Measurements from ENCODE around the gene CACNB1. TPM values are rescaled to one million over a fixed set of nuclear protein-coding genes. Genes with fewer than 3 reads are reported as not detected.
A peak's percentile ranks its signal among the peaks of the same experiment; 100 is the strongest.

CACNB1 gene
- total and polyA plus RNA-seq, 2 experiments from 2014 or later, result 6.6 to 7.1 TPM

- Histone ChIP-seq H3K9me3 (ENCODE audit: low read depth) (no peaks in the 10 kb centered on the region), H2AFZ (no peak overlapping the region), H3K27ac (peak overlapping the region; percentile 89), H3F3A (ENCODE audit: insufficient read depth) (peaks cover 63% of the 10 kb centered on the region), H3K4me3 (peak overlapping the region; percentile 86), H3K79me2 (ENCODE audit: insufficient read depth) (peaks cover 35% of the 10 kb centered on the region), H4K20me1 (ENCODE audit: insufficient read depth) (no peaks in the 10 kb centered on the region; the same call in 1 of the 2 replicates), H3K27me3 (replicated peaks; ENCODE audit: insufficient read depth) (no peaks in the 10 kb centered on the region), H3K9ac (peak overlapping the region; percentile 94), H3K36me3 (ENCODE audit: low read depth) (peaks cover 35% of the 10 kb centered on the region), H3K9me2 (ENCODE audit: insufficient read depth) (no peaks in the 10 kb centered on the region), H3K4me2 (ENCODE audit: unreplicated experiment) (peak overlapping the region; percentile 97), H3K4me1 (ENCODE audit: insufficient read depth) (peaks cover 14% of the 10 kb centered on the region)
- no peak for DNase-seq
- in situ Hi-C loops (cut with MboI), result no loop called here
- 45 to 51% methylated on average over 11 of the region's 11 CpGs for WGBS, 2 experiments (ENCODE audit: low coverage in 1 of 2, low lambda C conversion rate in 2 of 2, missing lambda C conversion rate in 2 of 2)
- no peak for TF ChIP-seq EZH2 (IDR thresholded peaks at IDR 0.05; ENCODE audit: insufficient read depth, poor library complexity, severe bottlenecking)
- TF ChIP-seq EZH2phosphoT487 (IDR thresholded peaks at IDR 0.05; ENCODE audit: insufficient read depth, low read depth), result no peak
These were observed 3.6 kb upstream of the CACNB1 start for GRCh38 chr17:39200957-39201510.

DNA sequence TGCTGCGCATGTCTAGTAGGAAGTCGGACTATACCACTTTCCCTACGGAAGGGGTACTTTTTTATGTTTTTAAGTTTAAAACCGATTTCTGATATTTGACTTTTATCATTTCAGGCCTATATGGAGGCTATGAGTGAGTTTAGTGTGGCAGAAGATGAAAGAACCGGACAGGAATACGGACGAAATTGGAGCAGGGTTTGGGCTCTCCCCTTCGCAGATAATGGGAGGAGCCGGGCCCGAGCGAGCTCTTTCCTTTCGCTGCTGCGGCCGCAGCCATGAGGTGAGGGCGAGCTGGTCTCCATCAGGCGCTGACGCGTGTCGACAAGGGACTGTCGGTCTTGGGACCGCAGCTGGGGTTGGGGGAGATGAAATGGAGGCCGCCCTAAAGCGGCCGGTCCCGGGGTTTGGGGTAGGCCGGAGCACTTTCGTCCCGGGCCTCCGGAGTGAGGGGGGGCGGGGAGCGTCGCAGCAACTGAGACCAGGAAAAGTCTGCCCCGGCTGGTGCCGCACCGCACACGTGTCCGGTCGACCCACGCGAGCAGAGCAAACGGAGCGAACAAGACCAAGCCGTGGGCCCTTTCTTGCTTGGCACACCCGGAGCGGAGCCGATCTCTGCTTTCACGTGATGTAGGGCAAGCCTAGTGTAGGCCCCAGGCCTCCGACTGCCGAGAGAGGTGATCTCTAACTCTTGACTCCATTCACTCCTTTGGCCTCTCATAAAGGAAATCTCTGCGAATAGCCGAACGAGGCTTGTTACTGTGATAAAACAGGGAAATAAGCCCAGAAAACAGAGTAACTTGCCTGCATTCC, 2.8 kb upstream of the CACNB1 start, which contains the start of gene RPL19:
RPL19 (plus strand) TSS at position 214 of the 810 bp plus-strand sequence; CDS start at position 276, 62 bp downstream.
- no peak for TF ChIP-seq EZH2 (IDR thresholded peaks at IDR 0.05; ENCODE audit: insufficient read depth, poor library complexity, severe bottlenecking)
- TF ChIP-seq EZH2phosphoT487 (IDR thresholded peaks at IDR 0.05; ENCODE audit: insufficient read depth, low read depth), result no peak
- peak within 1 kb of the TSS; percentile 85 for H2AFZ ChIP-seq
- peak within 1 kb of the TSS; percentile 94 for H3K9ac ChIP-seq
- no peaks in the 10 kb centered on the region for H3K9me3 ChIP-seq (ENCODE audit: low read depth)
- peaks cover 22% of the 10 kb centered on the region for H3K4me1 ChIP-seq (ENCODE audit: insufficient read depth)
- peak; percentile 84 for DNase-seq
- WGBS, 2 experiments (ENCODE audit: low coverage in 1 of 2, low lambda C conversion rate in 2 of 2, missing lambda C conversion rate in 2 of 2), result 1 to 2% methylated on average over 44 to 52 of the region's 52 CpGs
- peak within 1 kb of the TSS; percentile 89 for H3K27ac ChIP-seq
- H3K4me2 ChIP-seq (ENCODE audit: unreplicated experiment), result peak within 1 kb of the TSS; percentile 97
- peaks cover 63% of the 10 kb centered on the region for H3F3A ChIP-seq (ENCODE audit: insufficient read depth)
- H3K4me3 ChIP-seq, result peak within 1 kb of the TSS; percentile 86
- no peaks in the 10 kb centered on the region for H3K9me2 ChIP-seq (ENCODE audit: insufficient read depth)
- in situ Hi-C loops (cut with MboI), result no loop called here
- peaks cover 35% of the 10 kb centered on the region for H3K36me3 ChIP-seq (ENCODE audit: low read depth)
- no peaks in the 10 kb centered on the region; the same call in 1 of the 2 replicates for H4K20me1 ChIP-seq (ENCODE audit: insufficient read depth)
- H3K27me3 ChIP-seq (replicated peaks; ENCODE audit: insufficient read depth), result no peaks in the 10 kb centered on the region
- H3K79me2 ChIP-seq (ENCODE audit: insufficient read depth), result peaks cover 42% of the 10 kb centered on the region

DNA sequence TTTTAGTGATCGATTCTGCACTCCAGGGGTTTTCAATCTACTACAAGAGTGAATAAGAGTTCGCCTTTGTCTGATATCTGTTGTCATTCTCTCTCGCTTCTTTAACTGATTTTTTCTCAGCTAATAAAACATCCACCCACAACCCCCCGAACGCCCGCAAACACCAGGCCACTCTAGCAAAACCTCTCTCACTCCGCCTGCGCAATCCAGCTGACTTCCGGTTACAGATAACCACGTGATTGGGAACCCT, 2.3 kb upstream of the CACNB1 start:
- H3K9ac ChIP-seq, result peak overlapping the region; percentile 94
- H2AFZ ChIP-seq, result peak overlapping the region; percentile 85
- H3K79me2 ChIP-seq (ENCODE audit: insufficient read depth), result peaks cover 46% of the 10 kb centered on the region

GRCh38 chr17:39198186-39198566, 707 bp upstream of the CACNB1 start:
- Histone ChIP-seq H3K27me3 (replicated peaks; ENCODE audit: insufficient read depth) (no peaks in the 10 kb centered on the region), H3K9ac (no peak overlapping the region), H3K4me1 (ENCODE audit: insufficient read depth) (peaks cover 35% of the 10 kb centered on the region), H3K4me2 (ENCODE audit: unreplicated experiment) (peak overlapping the region; percentile 83), H3K4me3 (peak overlapping the region; percentile 76; the same call in 1 of the 2 replicates), H3K9me2 (ENCODE audit: insufficient read depth) (no peaks in the 10 kb centered on the region), H3K27ac (peak overlapping the region; percentile 14; the same call in 1 of the 2 replicates), H3K9me3 (ENCODE audit: low read depth) (no peaks in the 10 kb centered on the region), H3F3A (ENCODE audit: insufficient read depth) (peaks cover 43% of the 10 kb centered on the region), H4K20me1 (ENCODE audit: insufficient read depth) (0 out of 2 replicates have a peak, but pooled peaks cover 4% of the 10 kb centered on the region), H2AFZ (peak overlapping the region; percentile 43), H3K79me2 (ENCODE audit: insufficient read depth) (peaks cover 58% of the 10 kb centered on the region), H3K36me3 (ENCODE audit: low read depth) (peaks cover 15% of the 10 kb centered on the region)
- no peak for TF ChIP-seq EZH2phosphoT487 (IDR thresholded peaks at IDR 0.05; ENCODE audit: insufficient read depth, low read depth)
- DNase-seq, result no peak
- in situ Hi-C loops (cut with MboI), result no loop called here
- 82 to 90% methylated on average over 4 of the region's 4 CpGs for WGBS, 2 experiments (ENCODE audit: low coverage in 1 of 2, low lambda C conversion rate in 2 of 2, missing lambda C conversion rate in 2 of 2)

More for the DNA sequence above, 2.3 kb upstream of the CACNB1 start:
- Histone ChIP-seq H3K4me2 (ENCODE audit: unreplicated experiment) (peak overlapping the region; percentile 97), H3K36me3 (ENCODE audit: low read depth) (peaks cover 30% of the 10 kb centered on the region), H3K4me3 (peak overlapping the region; percentile 86), H3K27ac (peak overlapping the region; percentile 89), H4K20me1 (ENCODE audit: insufficient read depth) (no peaks in the 10 kb centered on the region; the same call in 1 of the 2 replicates), H3F3A (ENCODE audit: insufficient read depth) (peaks cover 59% of the 10 kb centered on the region), H3K9me2 (ENCODE audit: insufficient read depth) (no peaks in the 10 kb centered on the region), H3K27me3 (replicated peaks; ENCODE audit: insufficient read depth) (no peaks in the 10 kb centered on the region), H3K9me3 (ENCODE audit: low read depth) (no peaks in the 10 kb centered on the region), H3K4me1 (ENCODE audit: insufficient read depth) (peaks cover 27% of the 10 kb centered on the region)
- TF ChIP-seq EZH2phosphoT487 (IDR thresholded peaks at IDR 0.05; ENCODE audit: insufficient read depth, low read depth) (no peak), EZH2 (IDR thresholded peaks at IDR 0.05; ENCODE audit: insufficient read depth, poor library complexity, severe bottlenecking) (no peak)
- WGBS, 2 experiments (ENCODE audit: low coverage in 1 of 2, low lambda C conversion rate in 2 of 2, missing lambda C conversion rate in 2 of 2), result 0% methylated on average over 10 of the region's 10 CpGs
- in situ Hi-C loops (cut with MboI), result no loop called here
- peak; percentile 98 for DNase-seq
